MM.1S (cell line): Measurements from ENCODE around the gene GLTPD2.

ENCODE experiments used
- DNase-seq: peaks from one replicate; pipeline ENCODE4 v3.0.0-alpha.2; 2015
- H2AFZ ChIP-seq: fragments of 300-600 bp; sonication (generic); 2 replicates; pipeline ENCODE4 v1.6.0; 2016; ENCODE audit warnings: antibody characterized with exemption, low read length
- H3F3A ChIP-seq: fragments of 300-600 bp; sonication (generic); 2 replicates; pipeline ENCODE4 v1.6.1; 2016; ENCODE audit warnings: mild to moderate bottlenecking, antibody characterized with exemption, low read length, moderate library complexity, mixed read lengths; ENCODE audit not compliant: insufficient read depth
- H3K27ac ChIP-seq: fragments of 300-600 bp; sonication (generic); 2 replicates; pipeline ENCODE4 v1.5.1; 2016; ENCODE audit warnings: mild to moderate bottlenecking, low read length
- H3K27me3 ChIP-seq: fragments of 300-600 bp; sonication (generic); replicated peaks from 2 replicates; pipeline ENCODE4 v1.6.0; 2016; ENCODE audit warnings: low read length; ENCODE audit not compliant: insufficient read depth
- H3K36me3 ChIP-seq: fragments of 300-600 bp; sonication (generic); replicated peaks from 2 replicates; pipeline ENCODE4 v1.6.1; 2016; ENCODE audit warnings: mild to moderate bottlenecking, low read length, mixed read lengths; ENCODE audit not compliant: insufficient read depth
- H3K4me1 ChIP-seq: fragments of 300-600 bp; sonication (generic); 2 replicates; pipeline ENCODE4 v1.6.1; 2016; ENCODE audit warnings: low read length, mixed read lengths
- H3K4me2 ChIP-seq: fragments of 300-600 bp; sonication (generic); 2 replicates; pipeline ENCODE4 v1.6.0; 2016; ENCODE audit warnings: low read depth, low read length
- H3K4me3 ChIP-seq: fragments of 300-600 bp; sonication (generic); 2 replicates; pipeline ENCODE4 v1.5.1; 2016; ENCODE audit warnings: low read length, mixed read lengths
- H3K79me2 ChIP-seq: fragments of 300-600 bp; sonication (generic); 2 replicates; pipeline ENCODE4 v1.6.1; 2016; ENCODE audit warnings: mixed run types, low read length, mixed read lengths
- H3K9ac ChIP-seq: fragments of 300-600 bp; sonication (generic); 2 replicates; pipeline ENCODE4 v1.6.1; 2016; ENCODE audit warnings: low read length, mixed read lengths
- H3K9me2 ChIP-seq: fragments of 300-600 bp; sonication (generic); replicated peaks from 2 replicates; pipeline ENCODE4 v1.6.1; 2016; ENCODE audit warnings: mild to moderate bottlenecking, low read length, mixed read lengths; ENCODE audit not compliant: insufficient read depth
- H3K9me3 ChIP-seq: fragments of 300-600 bp; sonication (generic); replicated peaks from 2 replicates; pipeline ENCODE4 v1.6.1; 2016; ENCODE audit warnings: mild to moderate bottlenecking, low read length, mixed read lengths; ENCODE audit not compliant: insufficient read depth
- H4K20me1 ChIP-seq: fragments of 300-600 bp; sonication (generic); 2 replicates; pipeline ENCODE4 v1.6.1; 2016; ENCODE audit warnings: mild to moderate bottlenecking, low read length, moderate library complexity, mixed read lengths; ENCODE audit not compliant: insufficient read depth
- EZH2 ChIP-seq: fragments of 300-600 bp; sonication (generic); optimal IDR thresholded peaks from 2 replicates; pipeline ENCODE3; 2017; ENCODE audit warnings: low read depth, mild to moderate bottlenecking, antibody characterized with exemption, low read length, mixed read lengths
- EZH2phosphoT487 ChIP-seq: fragments of 300-600 bp; sonication (generic); IDR thresholded peaks from 2 replicates; pipeline ENCODE4 v1.6.1; 2018; ENCODE audit warnings: antibody characterized with exemption, low read length
- TF ChIP-seq, protein P1 (sequence below): fragments of 300-600 bp; sonication (generic); IDR thresholded peaks from 2 replicates; pipeline ENCODE4 v1.5.1; 2016; ENCODE audit warnings: antibody characterized with exemption, low read length, mixed read lengths

Gene GLTPD2

DNA sequence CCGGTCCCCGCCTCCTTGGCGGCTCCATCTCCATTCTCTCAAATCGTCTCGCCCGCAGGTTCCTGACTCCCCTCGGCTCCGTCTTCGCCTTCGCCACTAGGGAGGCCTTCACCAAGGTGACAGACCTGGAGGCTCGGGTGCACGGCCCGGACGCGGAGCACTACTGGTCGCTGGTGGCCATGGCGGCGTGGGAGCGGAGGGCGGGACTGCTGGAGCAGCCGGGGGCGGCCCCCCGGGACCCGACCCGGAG, 862 bp downstream of the GLTPD2 start:
- Histone ChIP-seq H3K4me2 (peak overlapping the region; percentile 91), H3K27me3 (peaks cover 33% of the 10 kb centered on the region), H3K9ac (peak overlapping the region; percentile 73), H3K36me3 (no peaks in the 10 kb centered on the region), H3F3A (no peaks in the 10 kb centered on the region), H3K27ac (peak overlapping the region; percentile 71; the same call in 1 of the 2 replicates), H3K9me3 (no peaks in the 10 kb centered on the region), H4K20me1 (no peaks in the 10 kb centered on the region), H2AFZ (peak overlapping the region; percentile 93), H3K9me2 (no peaks in the 10 kb centered on the region), H3K4me3 (peak overlapping the region; percentile 74), H3K79me2 (no peaks in the 10 kb centered on the region), H3K4me1 (peaks cover 3% of the 10 kb centered on the region)
- no peak for TF ChIP-seq EZH2phosphoT487
- TF ChIP-seq, protein P1, sequence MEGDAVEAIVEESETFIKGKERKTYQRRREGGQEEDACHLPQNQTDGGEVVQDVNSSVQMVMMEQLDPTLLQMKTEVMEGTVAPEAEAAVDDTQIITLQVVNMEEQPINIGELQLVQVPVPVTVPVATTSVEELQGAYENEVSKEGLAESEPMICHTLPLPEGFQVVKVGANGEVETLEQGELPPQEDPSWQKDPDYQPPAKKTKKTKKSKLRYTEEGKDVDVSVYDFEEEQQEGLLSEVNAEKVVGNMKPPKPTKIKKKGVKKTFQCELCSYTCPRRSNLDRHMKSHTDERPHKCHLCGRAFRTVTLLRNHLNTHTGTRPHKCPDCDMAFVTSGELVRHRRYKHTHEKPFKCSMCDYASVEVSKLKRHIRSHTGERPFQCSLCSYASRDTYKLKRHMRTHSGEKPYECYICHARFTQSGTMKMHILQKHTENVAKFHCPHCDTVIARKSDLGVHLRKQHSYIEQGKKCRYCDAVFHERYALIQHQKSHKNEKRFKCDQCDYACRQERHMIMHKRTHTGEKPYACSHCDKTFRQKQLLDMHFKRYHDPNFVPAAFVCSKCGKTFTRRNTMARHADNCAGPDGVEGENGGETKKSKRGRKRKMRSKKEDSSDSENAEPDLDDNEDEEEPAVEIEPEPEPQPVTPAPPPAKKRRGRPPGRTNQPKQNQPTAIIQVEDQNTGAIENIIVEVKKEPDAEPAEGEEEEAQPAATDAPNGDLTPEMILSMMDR, result no peak
- no peak for TF ChIP-seq EZH2
- no peak for DNase-seq

DNA sequence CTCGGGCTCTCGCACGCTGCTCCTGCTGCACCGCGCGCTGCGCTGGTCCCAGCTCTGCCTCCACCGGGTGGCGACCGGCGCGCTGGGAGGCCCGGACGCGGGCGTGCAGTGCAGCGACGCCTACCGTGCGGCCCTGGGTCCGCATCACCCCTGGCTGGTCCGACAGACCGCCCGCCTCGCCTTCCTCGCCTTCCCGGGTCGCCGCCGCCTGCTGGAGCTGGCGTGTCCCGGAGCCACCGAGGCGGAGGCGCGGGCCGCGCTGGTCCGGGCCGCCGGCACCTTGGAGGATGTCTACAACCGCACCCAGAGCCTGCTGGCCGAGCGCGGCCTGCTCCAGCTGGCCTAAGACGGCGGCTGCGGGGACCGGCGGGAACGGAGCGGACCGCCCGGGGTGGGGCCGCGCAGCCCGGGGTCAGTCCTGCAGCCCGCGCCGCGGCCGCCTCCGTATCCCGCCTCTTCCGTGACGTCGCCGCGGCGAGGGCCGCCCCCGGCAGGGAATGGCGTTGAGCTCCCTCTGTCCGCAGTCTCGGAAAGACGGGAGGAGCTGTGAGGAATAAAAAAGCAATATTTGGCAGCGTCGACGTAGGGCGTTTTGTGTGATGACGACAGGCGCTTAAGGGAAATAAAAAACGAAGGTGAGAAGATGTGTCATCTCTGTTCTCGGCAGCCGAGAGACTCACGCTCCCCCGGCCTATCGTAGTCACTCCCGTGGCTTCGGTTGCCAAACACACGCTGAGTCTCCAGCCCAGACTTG, 1.4 kb downstream of the GLTPD2 start:
- H3K27ac ChIP-seq, result peak overlapping the region; percentile 71
- no peaks in the 10 kb centered on the region for H3K9me3 ChIP-seq
- H3K9ac ChIP-seq, result peak overlapping the region; percentile 73
- no peaks in the 10 kb centered on the region for H4K20me1 ChIP-seq
- no peaks in the 10 kb centered on the region for H3F3A ChIP-seq
- H3K36me3 ChIP-seq, result no peaks in the 10 kb centered on the region
- H3K9me2 ChIP-seq, result no peaks in the 10 kb centered on the region
- peak overlapping the region; percentile 91 for H3K4me2 ChIP-seq
- H3K4me3 ChIP-seq, result peak overlapping the region; percentile 74
- H3K4me1 ChIP-seq, result peaks cover 3% of the 10 kb centered on the region
- no peaks in the 10 kb centered on the region for H3K79me2 ChIP-seq
- peaks cover 29% of the 10 kb centered on the region for H3K27me3 ChIP-seq
- peak overlapping the region; percentile 93 for H2AFZ ChIP-seq
- peak; percentile 85 for DNase-seq
- no peak for TF ChIP-seq EZH2
- TF ChIP-seq, protein P1, result peak; percentile 73

DNA sequence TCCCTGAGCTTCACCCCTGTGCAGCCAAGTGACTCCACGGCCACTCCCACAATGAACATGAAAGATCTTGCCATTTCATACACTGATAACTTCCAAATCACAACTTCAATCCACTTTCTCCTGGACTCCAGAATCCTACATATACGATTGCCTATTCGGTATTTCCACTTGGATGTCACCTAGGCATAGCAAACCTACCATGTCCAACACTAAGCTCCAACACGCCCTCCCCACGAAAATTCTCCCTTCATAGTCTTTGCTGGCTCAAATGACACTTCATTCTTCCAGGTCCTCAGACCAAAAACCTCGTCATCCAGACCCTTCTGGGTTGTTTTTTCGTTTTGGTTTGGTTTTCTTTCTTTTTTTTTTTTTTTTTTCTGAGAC, 1.9 kb downstream of the GLTPD2 start:
- DNase-seq, result no peak
- Histone ChIP-seq H3K9ac (peak overlapping the region; percentile 73; the same call in 1 of the 2 replicates), H4K20me1 (no peaks in the 10 kb centered on the region)

More for the DNA sequence above, 1.9 kb downstream of the GLTPD2 start:
- Histone ChIP-seq H3K9me3 (no peaks in the 10 kb centered on the region), H3K27me3 (peaks cover 23% of the 10 kb centered on the region), H3K36me3 (no peaks in the 10 kb centered on the region), H3K9me2 (no peaks in the 10 kb centered on the region), H3K79me2 (no peaks in the 10 kb centered on the region), H3K4me1 (peaks cover 3% of the 10 kb centered on the region), H2AFZ (peak overlapping the region; percentile 90), H3K4me2 (peak overlapping the region; percentile 91), H3K4me3 (peak overlapping the region; percentile 74), H3K27ac (peak overlapping the region; percentile 71; the same call in 1 of the 2 replicates), H3F3A (no peaks in the 10 kb centered on the region)
- TF ChIP-seq, protein P1, result no peak
- TF ChIP-seq EZH2, result no peak
- TF ChIP-seq EZH2phosphoT487, result no peak
